H1 (cell line): ENCODE results near the gene FREM2. TPM values are rescaled to one million over a fixed set of nuclear protein-coding genes. Genes with fewer than 3 reads are reported as not detected.

Source experiments
- CTCF ChIA-PET: fragments of 300-600 bp; sonication (Branson Sonifier 250); formaldehyde crosslinking; loops from one replicate; lab custom pipeline; 2021; ENCODE audit not compliant: partially characterized antibody; lab: Charles Lee
- POLR2A ChIA-PET: fragments of 300-600 bp; sonication (Branson Sonifier 250); formaldehyde crosslinking; loops from one replicate; lab custom pipeline; 2021; ENCODE audit warnings: inconsistent platforms; ENCODE audit not compliant: partially characterized antibody; lab: Charles Lee
- DNase-seq, 2 experiments: peaks; one replicate each; pipeline versions ENCODE4 v3.0.0 to v3.0.0-alpha.2; 2010 to 2022; ENCODE audit warnings: low spot score in 2 of 2, low read depth in 1 of 2, mixed read lengths in 1 of 2
- FAIRE-seq: peaks from 2 replicates; lab custom pipeline; 2011; peaks lifted over from hg19 to GRCh38; lab: Jason Lieb, UNC
- H2AFZ ChIP-seq: 2 replicates; pipeline ENCODE4 v1.8.1; 2012; ENCODE audit warnings: low read length, inconsistent platforms
- H2AK5ac ChIP-seq: 2 replicates; pipeline ENCODE4 v1.6.1; 2013; ENCODE audit warnings: low read depth, low read length
- H2BK120ac ChIP-seq: replicated peaks from 2 replicates; pipeline ENCODE3; 2013; ENCODE audit warnings: low read depth, low read length, inconsistent platforms
- H2BK12ac ChIP-seq: 2 replicates; pipeline ENCODE4 v1.6.1; 2013; ENCODE audit warnings: low read depth, low read length
- H2BK15ac ChIP-seq: 2 replicates; pipeline ENCODE4 v1.6.1; 2013; ENCODE audit warnings: low read length
- H2BK20ac ChIP-seq: 2 replicates; pipeline ENCODE4 v1.6.1; 2013; ENCODE audit warnings: low read length
- H2BK5ac ChIP-seq: 2 replicates; pipeline ENCODE4 v1.6.1; 2013; ENCODE audit warnings: low read depth, low read length
- H3K14ac ChIP-seq: 2 replicates; pipeline ENCODE4 v1.6.1; 2013; ENCODE audit warnings: inconsistent platforms; ENCODE audit not compliant: insufficient read length
- H3K18ac ChIP-seq: 2 replicates; pipeline ENCODE4 v1.6.1; 2013; ENCODE audit warnings: low read length; ENCODE audit errors: extremely low read depth
- H3K23ac ChIP-seq: 2 replicates; pipeline ENCODE4 v1.6.1; 2013; ENCODE audit warnings: inconsistent platforms; ENCODE audit not compliant: insufficient read length
- H3K23me2 ChIP-seq: 2 replicates; pipeline ENCODE4 v1.6.1; 2013; ENCODE audit warnings: low read depth, low read length
- H3K27ac ChIP-seq: 2 replicates; pipeline ENCODE4 v1.6.1; 2011; ENCODE audit warnings: low read depth, low read length, inconsistent platforms
- H3K27me3 ChIP-seq, 4 experiments: replicated peaks in 1 of 4; 1 replicate in 1 of 4; 2 replicates in 3 of 4; pipeline versions ENCODE4 v1.6.1 to v1.8.1; 2011 to 2013; ENCODE audit warnings: low read length in 3 of 4, mild to moderate bottlenecking in 3 of 4, inconsistent platforms in 2 of 4, mixed read lengths in 2 of 4, moderate library complexity in 1 of 4; ENCODE audit not compliant: control insufficient read depth in 3 of 4, insufficient read depth in 3 of 4; ENCODE audit errors: extremely low read depth in 1 of 4
- H3K36me3 ChIP-seq, 4 experiments: 2 replicates each; pipeline versions ENCODE4 v1.6.1 to v1.8.1; 2011 to 2013; ENCODE audit warnings: mild to moderate bottlenecking in 4 of 4, low read length in 3 of 4, moderate library complexity in 2 of 4, control low read depth in 1 of 4, inconsistent platforms in 1 of 4; ENCODE audit not compliant: insufficient read depth in 4 of 4, control insufficient read depth in 2 of 4
- H3K4ac ChIP-seq: replicated peaks from 2 replicates; pipeline ENCODE3; 2013; ENCODE audit warnings: low read length, low read depth, mixed read lengths, inconsistent platforms; ENCODE audit not compliant: insufficient read length
- H3K4me1 ChIP-seq, 4 experiments: replicated peaks in 1 of 4; 1 replicate in 1 of 4; 2 replicates in 3 of 4; pipeline versions ENCODE4 v1.6.1 to v1.8.1; 2011 to 2013; ENCODE audit warnings: low read length in 3 of 4, inconsistent platforms in 2 of 4, mixed read lengths in 1 of 4; ENCODE audit not compliant: insufficient read depth in 4 of 4, control insufficient read depth in 3 of 4
- H3K4me2 ChIP-seq, 2 experiments: 2 replicates each; pipeline versions ENCODE4 v1.6.1 to v1.8.1; 2011 to 2013; ENCODE audit warnings: low read depth in 2 of 2, low read length in 2 of 2, control low read depth in 1 of 2, inconsistent platforms in 1 of 2, mild to moderate bottlenecking in 1 of 2; ENCODE audit not compliant: insufficient read depth in 1 of 2
- H3K4me3 ChIP-seq, 4 experiments: fragments of 200-600, 300-600 bp in 1 of 4; sonication (generic), shearing (Covaris generic), sonication (Bioruptor Twin) in 1 of 4; 2 replicates each; pipeline versions ENCODE4 v1.5.1 to v1.8.1; 2011 to 2016; ENCODE audit warnings: low read length in 4 of 4, low read depth in 3 of 4, control low read depth in 2 of 4, inconsistent platforms in 2 of 4, mild to moderate bottlenecking in 2 of 4, mixed read lengths in 1 of 4, moderate library complexity in 1 of 4; ENCODE audit not compliant: insufficient read depth in 2 of 4; ENCODE audit errors: extremely low read depth in 1 of 4
- H3K56ac ChIP-seq: replicated peaks from 2 replicates; pipeline ENCODE3; 2013; ENCODE audit warnings: low read depth, mild to moderate bottlenecking, mixed read lengths, low read length, inconsistent platforms; ENCODE audit not compliant: insufficient read length
- H3K79me1 ChIP-seq: 2 replicates; pipeline ENCODE4 v1.6.1; 2013; ENCODE audit warnings: low read depth, low read length, control low read depth
- H3K79me2 ChIP-seq, 2 experiments: 2 replicates each; pipeline versions ENCODE4 v1.6.1 to v1.8.1; 2012 to 2013; ENCODE audit warnings: low read length in 2 of 2, mild to moderate bottlenecking in 2 of 2, inconsistent platforms in 1 of 2; ENCODE audit not compliant: insufficient read depth in 2 of 2, control insufficient read depth in 1 of 2
- H3K9ac ChIP-seq, 4 experiments: replicated peaks in 1 of 4; 1 replicate in 1 of 4; 2 replicates in 3 of 4; pipeline versions ENCODE4 v1.6.1 to v1.8.1; 2011 to 2013; ENCODE audit warnings: low read depth in 3 of 4, low read length in 3 of 4, control low read depth in 2 of 4, mild to moderate bottlenecking in 2 of 4, moderate library complexity in 2 of 4, inconsistent platforms in 1 of 4; ENCODE audit errors: extremely low read depth in 1 of 4
- H3K9me3 ChIP-seq, 2 experiments: 2 replicates each; pipeline versions ENCODE4 v1.6.1 to v1.8.1; 2012 to 2013; ENCODE audit warnings: mild to moderate bottlenecking in 2 of 2, moderate library complexity in 2 of 2, control low read depth in 1 of 2, inconsistent platforms in 1 of 2, low read depth in 1 of 2, low read length in 1 of 2, mixed read lengths in 1 of 2; ENCODE audit not compliant: insufficient read depth in 2 of 2
- H4K20me1 ChIP-seq, 2 experiments: replicated peaks in 1 of 2; 2 replicates each; pipeline versions ENCODE3 to v1.8.1; 2011 to 2013; ENCODE audit warnings: inconsistent platforms in 2 of 2, low read length in 2 of 2, mild to moderate bottlenecking in 1 of 2; ENCODE audit not compliant: insufficient read depth in 2 of 2, control insufficient read depth in 1 of 2
- H4K5ac ChIP-seq: 2 replicates; pipeline ENCODE4 v1.6.1; 2013; ENCODE audit warnings: low read length, low read depth, mixed read lengths, inconsistent platforms; ENCODE audit not compliant: insufficient read length
- H4K8ac ChIP-seq: 2 replicates; pipeline ENCODE4 v1.8.0; 2013; ENCODE audit warnings: mild to moderate bottlenecking, moderate library complexity, low read length, inconsistent platforms; ENCODE audit not compliant: insufficient read depth; ENCODE audit errors: extremely low read depth
- H4K91ac ChIP-seq: replicated peaks from 2 replicates; pipeline ENCODE3; 2013; ENCODE audit warnings: low read length, mixed read lengths, inconsistent platforms; ENCODE audit not compliant: insufficient read length
- ATF3 ChIP-seq: IDR thresholded peaks from 2 replicates; pipeline ENCODE4 v1.6.1; 2011; ENCODE audit warnings: low read depth, mild to moderate bottlenecking, low read length; ENCODE audit not compliant: insufficient read depth
- CREB1 ChIP-seq: IDR thresholded peaks from 2 replicates; pipeline ENCODE4 v1.6.1; 2012; ENCODE audit warnings: inconsistent platforms
- CTCF ChIP-seq, 3 experiments: IDR thresholded peaks; 1 replicate in 2 of 3; 2 replicates in 1 of 3; pipeline versions ENCODE4 v1.5.1 to v1.6.1; 2011; ENCODE audit warnings: low read length in 3 of 3, mild to moderate bottlenecking in 3 of 3, inconsistent platforms in 2 of 3, low read depth in 1 of 3, moderate library complexity in 1 of 3; ENCODE audit not compliant: insufficient read depth in 1 of 3; ENCODE audit errors: control extremely low read depth in 1 of 3
- E2F6 ChIP-seq: IDR thresholded peaks from 2 replicates; pipeline ENCODE4 v1.6.1; 2012; ENCODE audit warnings: inconsistent platforms
- HDAC6 ChIP-seq: IDR thresholded peaks from one replicate; pipeline ENCODE4 v1.7.1; 2012; ENCODE audit warnings: low read depth, mild to moderate bottlenecking, inconsistent platforms, low read length, moderate library complexity
- RAD21 ChIP-seq, 2 experiments: IDR thresholded peaks in 1 of 2; conservative IDR thresholded peaks in 1 of 2; 2 replicates each; pipeline ENCODE4 v1.6.1; 2011; ENCODE audit warnings: low read depth in 2 of 2, low read length in 2 of 2, improper control_type of control experiment in 1 of 2, inconsistent platforms in 1 of 2, mild to moderate bottlenecking in 1 of 2, moderate library complexity in 1 of 2
- SIX5 ChIP-seq: IDR thresholded peaks from 2 replicates; pipeline ENCODE4 v1.6.1; 2011; ENCODE audit warnings: mild to moderate bottlenecking, low read depth, low read length
- WGBS, 2 experiments: shearing (Covaris generic) in 1 of 2; methylation state at CpG; one replicate each; pipeline versions ENCODE4 v1.1.6 to v1.1.7; 2013 to 2015; ENCODE audit warnings: low lambda C conversion rate in 2 of 2, mixed read lengths in 2 of 2, inconsistent platforms in 1 of 2, low coverage in 1 of 2, missing lambda C conversion rate in 1 of 2; ENCODE audit not compliant: insufficient replicate concordance in 2 of 2, insufficient coverage in 1 of 2, insufficient read length in 1 of 2; ENCODE audit errors: extremely low coverage in 1 of 2, missing lambda C conversion rate in 1 of 2; 5-methylcytosine and 5-hydroxymethylcytosine counted together
- polyA plus RNA-seq, 7 experiments: library from polyadenylated mRNA; depleted of rRNA in 3 of 7; stranded (reverse) in 5 of 7; unstranded in 2 of 7; fragments of >200 nt in 5 of 7; fragments of 200-250 nt in 2 of 7; gene quantifications; 1 replicate in 5 of 7; 2 replicates in 1 of 7; 4 replicates in 1 of 7; pipeline versions ENCODE4 v1.2.1 to v1.2.3, GENCODE V29; 2011 to 2013; ENCODE audit warnings: missing spikeins in 2 of 7, mixed read lengths in 2 of 7
- total RNA-seq: library from RNA; stranded (reverse); fragmentation: NEBNext Ultra II Directional; extraction: Animal tissue kit (Norgen Biotek cat#: 25700); gene quantifications from 2 replicates; pipeline ENCODE4 v1.2.1, GENCODE V29; 2021

Gene FREM2
- total and polyA plus RNA-seq, 2 of the 8 experiments (the other 6 are each of a cell fraction or from before 2014, with no cell fraction given): 11.6 to 22.8 TPM

GRCh38 chr13:38872693-38873092 is 185.8 kb downstream of the FREM2 start:
- FAIRE-seq (peak; percentile 79), DNase-seq (peak; percentile 51 to 77)
- H4K91ac ChIP-seq: no peak overlapping the region
- WGBS, 2 experiments: 26% methylated on average over 7 of the region's 7 CpGs; no CpG with 5 or more reads in 1 of the 2 experiments
- H3K9me3 ChIP-seq: no peaks in the 10 kb centered on the region
- H3K4ac ChIP-seq: no peak overlapping the region
- no peaks in the 10 kb centered on the region for H3K79me2 ChIP-seq
- no peak overlapping the region for H3K27ac ChIP-seq
- no peaks in the 10 kb centered on the region for H3K4me1 ChIP-seq
- no peak overlapping the region for H3K4me3 ChIP-seq
- no peak overlapping the region for H3K14ac ChIP-seq
- H4K20me1 ChIP-seq: no peaks in the 10 kb centered on the region
- no peak overlapping the region for H2AFZ ChIP-seq
- no peak overlapping the region for H2BK120ac ChIP-seq
- no peak overlapping the region for H2AK5ac ChIP-seq
- no peak for TF ChIP-seq E2F6
- TF ChIP-seq RAD21 (IDR thresholded peaks at IDR 0.05 in 1 of 2, conservative IDR thresholded peaks at IDR 0.05 in 1 of 2; ENCODE audit: low read depth in 2 of 2, low read length in 2 of 2): peak; percentile 78 to 85
- TF ChIP-seq CTCF (IDR thresholded peaks at IDR 0.05; ENCODE audit: control extremely low read depth in 1 of 3, insufficient read depth in 1 of 3, low read depth in 1 of 3, low read length in 3 of 3): peak; percentile 57 to 95 (median 83)
- TF ChIP-seq SIX5: no peak
- no peak for TF ChIP-seq CREB1
- TF ChIP-seq HDAC6: no peak
- no peak for TF ChIP-seq ATF3
- peaks cover 0 to 3% (median 0%) of the 10 kb centered on the region in 4 experiments; a peak in 4 of 8 replicates for H3K36me3 ChIP-seq
- H2BK15ac ChIP-seq: no peak overlapping the region
- no peaks in the 10 kb centered on the region for H3K27me3 ChIP-seq
- H3K9ac ChIP-seq: no peak overlapping the region
- no peak overlapping the region for H2BK12ac ChIP-seq
- H3K4me2 ChIP-seq: no peak overlapping the region
- no peaks in the 10 kb centered on the region for H3K23me2 ChIP-seq
- H3K79me1 ChIP-seq: no peaks in the 10 kb centered on the region
- H3K23ac ChIP-seq: no peak overlapping the region
- ChIA-PET CTCF (interaction anchor here (0.7 to 4.2 kb wide), 23 partner anchors 8 to 644 kb away, joined by 3 to 33 read pairs (median 3); no protein-coding TSS in a partner anchor), POLR2A (no interaction called here)
- no peak overlapping the region for H4K8ac ChIP-seq
- no peak overlapping the region for H2BK20ac ChIP-seq
- H3K18ac ChIP-seq: no peak overlapping the region
- H4K5ac ChIP-seq: no peak overlapping the region
- no peak overlapping the region for H2BK5ac ChIP-seq
- H3K56ac ChIP-seq: no peak overlapping the region
